HG03571 (cell line): ENCODE results near the gene ARHGAP1.

ENCODE experiments used
- ATAC-seq: cut with Tn5 transposase; IDR thresholded peaks from one replicate; pipeline ENCODE4 v1.9.1; 2021; ENCODE audit not compliant: unreplicated experiment

ARHGAP1 gene

DNA sequence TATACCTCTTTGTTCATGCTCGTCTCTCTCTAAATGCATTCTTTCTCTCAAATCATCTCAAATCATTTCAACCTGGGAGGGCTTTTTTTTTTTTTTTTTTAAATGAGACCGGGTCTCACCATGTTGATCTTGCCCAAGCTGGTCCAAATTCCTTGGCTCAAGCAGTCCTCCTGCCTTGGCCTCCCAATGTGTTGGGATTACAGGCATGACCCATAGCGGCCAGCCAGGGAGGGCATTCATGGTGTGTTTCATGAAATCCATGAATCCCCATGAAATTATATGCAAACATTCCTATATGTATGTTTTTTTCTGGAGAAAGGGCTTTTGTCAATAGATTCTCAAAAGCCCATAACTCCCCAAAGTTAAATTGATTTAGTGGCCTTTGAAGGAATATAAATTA, 56.9 kb downstream of the ARHGAP1 start:
- ATAC-seq = no peak

- ATAC-seq = no peak
Measured at GRCh38 chr11:46642627-46643335, 57.6 kb downstream of the ARHGAP1 start.

DNA sequence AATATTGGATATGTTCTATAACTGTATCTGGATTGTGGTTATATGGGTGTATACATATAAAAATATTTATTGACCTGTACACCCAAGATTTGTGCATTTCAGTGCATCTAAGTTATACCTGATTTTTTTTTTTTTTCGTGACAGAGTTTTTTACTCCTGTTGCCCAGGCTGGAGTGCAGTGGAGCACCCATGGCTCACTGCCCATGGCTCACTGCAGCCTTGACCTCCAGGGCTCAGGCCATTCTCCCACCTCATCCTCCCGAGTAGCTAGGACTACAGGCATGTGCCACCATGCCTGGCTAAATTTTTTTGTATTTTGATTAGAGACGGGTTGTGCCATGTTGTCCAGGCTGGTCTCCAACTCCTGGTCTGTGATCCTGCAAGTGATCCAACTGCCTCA, 58.8 kb downstream of the ARHGAP1 start:
- ATAC-seq = no peak

DNA sequence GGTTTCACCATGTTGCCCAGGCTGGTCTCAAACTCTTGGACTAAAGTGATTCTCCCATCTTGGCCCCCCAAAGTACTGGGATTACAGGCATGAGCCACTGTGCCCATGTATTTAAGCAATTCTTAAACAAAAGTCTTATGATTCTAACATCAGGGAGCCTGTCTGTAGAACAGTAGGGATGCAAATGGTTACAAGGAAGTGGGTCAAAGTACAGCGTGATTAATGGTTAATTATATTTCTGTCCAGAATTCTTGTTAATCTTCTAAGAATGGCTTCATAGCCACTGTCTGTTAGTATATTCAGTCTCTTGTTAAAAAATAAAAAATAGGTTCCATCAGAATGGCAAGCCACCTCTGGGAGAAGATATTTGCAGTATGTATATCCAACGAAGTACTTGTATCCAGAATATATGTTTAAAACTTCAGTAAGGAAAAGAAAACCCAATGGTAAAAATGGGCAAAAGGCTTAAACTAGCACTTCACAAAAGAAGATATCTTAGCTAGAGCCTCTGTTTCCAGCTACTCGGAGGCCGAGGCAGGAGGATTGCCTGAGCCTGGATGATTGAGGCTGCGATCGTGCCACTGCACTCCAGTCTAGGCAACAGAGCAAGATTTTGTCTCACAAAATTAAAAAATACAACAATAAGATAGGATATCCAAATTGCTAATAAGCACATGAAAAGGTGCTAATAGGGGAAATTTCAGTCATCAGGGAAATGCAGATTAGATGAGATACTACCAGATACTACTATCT, 60.2 kb downstream of the ARHGAP1 start:
- ATAC-seq = no peak

GRCh38 chr11:46639197-46639839, 61.1 kb downstream of the ARHGAP1 start:
- ATAC-seq = no peak

DNA sequence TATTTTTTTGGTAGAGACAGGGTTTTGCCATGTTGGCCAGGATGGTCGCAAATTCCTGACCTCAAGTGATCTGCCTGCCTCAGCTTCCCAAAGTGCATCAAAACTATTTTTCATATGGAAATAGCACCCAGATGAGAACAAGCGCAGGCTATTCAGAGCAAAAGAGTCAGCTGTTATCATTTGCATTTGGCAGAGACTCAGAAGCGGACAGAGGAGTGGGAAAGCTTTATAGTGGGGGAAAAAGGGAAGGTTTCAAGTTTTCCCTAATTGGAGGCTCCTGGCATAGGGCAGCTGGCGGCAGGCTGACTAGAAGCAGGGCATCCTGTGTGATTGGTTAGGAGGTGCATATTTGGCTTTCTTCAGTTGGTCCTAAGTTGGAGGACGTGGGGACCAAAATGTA, 62.9 kb downstream of the ARHGAP1 start:
- ATAC-seq = no peak

DNA sequence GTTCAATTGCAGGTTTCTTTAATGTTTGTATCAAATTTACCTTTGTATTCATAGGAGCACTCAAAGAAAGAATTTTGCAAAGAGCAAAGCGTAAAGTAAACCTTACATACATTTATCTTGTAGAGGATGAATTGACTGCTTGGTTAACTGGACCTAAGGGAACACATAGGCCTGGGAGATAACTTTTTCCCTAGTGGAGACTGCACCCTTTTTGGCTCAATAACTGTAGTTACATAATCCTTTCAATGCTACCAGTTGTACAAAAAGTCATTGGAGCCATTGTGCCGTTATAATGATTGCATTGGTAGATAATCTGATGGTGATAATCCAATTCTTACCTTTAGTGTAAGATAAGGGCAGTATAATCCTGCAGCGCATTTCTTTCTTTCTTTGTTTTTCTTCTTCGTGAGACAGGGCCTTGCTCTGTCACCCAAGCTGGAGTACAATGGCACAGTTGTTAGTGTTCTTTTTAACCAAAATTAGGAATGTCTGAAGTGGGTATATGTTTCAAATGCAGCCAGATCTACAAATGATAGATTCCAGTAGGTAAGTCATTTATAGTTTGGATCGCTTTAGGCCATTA, 64.8 kb downstream of the ARHGAP1 start:
- no peak for ATAC-seq

DNA sequence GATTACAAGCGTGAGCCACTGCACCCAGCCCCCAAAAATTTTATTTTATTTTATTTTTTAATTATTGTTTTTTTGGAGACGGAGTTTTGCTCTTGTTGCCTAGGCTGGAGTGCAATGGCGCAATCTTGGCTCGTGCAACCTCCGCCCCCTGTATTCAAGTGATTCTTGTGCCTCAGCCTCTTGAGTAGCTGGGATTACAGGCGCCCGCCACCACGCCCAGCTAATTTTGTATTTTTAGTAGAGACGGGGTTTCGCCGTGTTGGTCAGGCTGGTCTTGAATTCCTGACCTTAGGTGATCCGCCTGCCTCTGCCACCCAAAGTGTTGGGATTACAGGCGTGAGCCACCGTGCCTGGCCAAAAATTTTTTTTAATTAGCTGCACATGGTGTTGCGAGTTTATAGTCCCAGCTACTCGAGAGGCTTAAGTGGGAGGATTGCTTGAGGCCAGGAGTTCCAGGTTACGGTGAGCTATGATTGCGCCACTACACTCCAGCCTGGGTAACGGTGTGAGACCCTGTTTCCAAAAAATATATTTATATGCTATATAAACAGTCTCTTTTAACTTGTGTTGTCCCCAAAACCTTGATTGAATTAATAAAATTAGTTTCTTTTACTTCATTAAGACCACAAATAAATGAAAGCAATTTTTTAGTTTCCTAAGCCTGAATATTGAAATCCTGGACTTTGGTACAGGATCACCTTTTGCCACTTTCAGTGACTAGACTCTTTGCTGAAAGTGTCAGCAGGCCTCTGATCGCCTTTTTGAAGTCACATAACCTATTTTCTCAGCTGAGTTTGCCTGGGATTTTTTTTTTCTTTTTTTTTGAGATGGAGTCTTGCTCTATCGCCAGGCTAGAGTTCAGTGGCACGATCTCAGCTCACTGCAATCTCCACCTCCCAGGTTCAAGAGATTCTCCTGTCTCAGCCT, 66.9 kb downstream of the ARHGAP1 start:
- no peak for ATAC-seq

DNA sequence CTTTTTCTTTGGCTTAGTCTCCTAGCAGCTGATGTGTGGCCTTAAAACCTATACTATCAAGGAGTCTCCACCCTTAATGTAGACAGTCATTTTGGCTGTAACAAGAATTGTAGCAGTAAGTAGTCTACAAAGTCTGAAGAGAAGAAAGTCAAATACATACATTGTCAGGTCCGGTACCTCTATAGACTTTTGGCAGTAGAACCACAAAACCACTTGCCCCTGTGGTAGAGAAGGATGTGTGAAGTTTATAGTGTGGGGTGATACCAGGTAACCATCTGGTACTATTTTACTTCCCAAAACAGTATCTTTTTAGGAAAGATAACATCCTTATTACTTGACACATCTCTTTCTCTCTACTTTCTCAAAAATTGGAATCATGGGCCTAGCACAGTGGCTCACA, 67.9 kb downstream of the ARHGAP1 start:
- ATAC-seq = no peak

DNA sequence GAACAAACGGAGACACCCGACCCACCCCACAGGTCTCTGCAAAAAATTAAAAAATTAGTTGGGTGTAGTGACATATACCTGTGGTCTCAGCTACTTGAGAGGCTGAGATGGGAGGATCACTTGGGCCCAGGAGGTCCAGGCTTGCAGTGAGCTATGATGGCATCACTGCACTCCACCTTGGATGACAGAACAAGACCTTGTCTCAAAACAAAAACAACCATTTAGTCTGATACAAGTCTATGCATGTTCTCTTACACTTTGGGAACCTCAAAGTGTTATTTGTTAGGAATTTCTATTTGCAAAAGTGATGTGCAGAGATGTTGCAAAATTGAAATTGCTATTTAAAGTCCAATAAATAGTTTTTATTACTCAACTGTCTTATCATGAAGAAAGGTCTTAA, 68.7 kb downstream of the ARHGAP1 start:
- no peak for ATAC-seq

GRCh38 chr11:46630237-46630636, 70.2 kb downstream of the ARHGAP1 start:
- no peak for ATAC-seq

GRCh38 chr11:46628961-46629360, 71.5 kb downstream of the ARHGAP1 start:
- ATAC-seq = no peak
